GM21737 (cell line): ENCODE data around the gene LRCH3.
A peak's percentile ranks its signal among the peaks of the same experiment; 100 is the strongest.

Experiments used
- ATAC-seq: cut with Tn5 transposase; IDR thresholded peaks from one replicate; pipeline ENCODE4 v1.9.1; 2021; ENCODE audit warnings: mild to moderate bottlenecking, moderate library complexity; ENCODE audit not compliant: unreplicated experiment

The LRCH3 gene

GRCh38 chr3:197833930-197834715 lies 43.1 kb downstream of the LRCH3 start:
- ATAC-seq, result no peak

- no peak for ATAC-seq
These were observed 44.5 kb downstream of the LRCH3 start for GRCh38 chr3:197835509-197835908.

- ATAC-seq, result no peak
These were observed 45.2 kb downstream of the LRCH3 start for GRCh38 chr3:197836244-197836643.

GRCh38 chr3:197837282-197837681 lies 46.2 kb downstream of the LRCH3 start:
- no peak for ATAC-seq

- no peak for ATAC-seq
These were observed 50.7 kb downstream of the LRCH3 start for GRCh38 chr3:197841789-197842188.

- no peak for ATAC-seq
These were observed 55.4 kb downstream of the LRCH3 start for GRCh38 chr3:197846491-197846890.

GRCh38 chr3:197847866-197848401 lies 56.9 kb downstream of the LRCH3 start:
- peak; percentile 78 for ATAC-seq

GRCh38 chr3:197854596-197855343 lies 63.7 kb downstream of the LRCH3 start:
- ATAC-seq, result no peak

- ATAC-seq, result no peak
These were observed 64.5 kb downstream of the LRCH3 start for GRCh38 chr3:197855571-197855970.

- no peak for ATAC-seq
These were observed 65.3 kb downstream of the LRCH3 start for GRCh38 chr3:197856199-197856816.

GRCh38 chr3:197858133-197858532 lies 67.1 kb downstream of the LRCH3 start:
- ATAC-seq, result no peak

- no peak for ATAC-seq
These were observed 67.5 kb downstream of the LRCH3 start for GRCh38 chr3:197858598-197858997.

GRCh38 chr3:197866035-197866434 lies 75.0 kb downstream of the LRCH3 start:
- ATAC-seq, result no peak

- no peak for ATAC-seq
These were observed 82.3 kb downstream of the LRCH3 start for GRCh38 chr3:197873329-197873728.

GRCh38 chr3:197874064-197874463 lies 83.0 kb downstream of the LRCH3 start:
- no peak for ATAC-seq

- no peak for ATAC-seq
These were observed 83.6 kb downstream of the LRCH3 start for GRCh38 chr3:197874653-197875052.

- no peak for ATAC-seq
These were observed 86.8 kb downstream of the LRCH3 start for GRCh38 chr3:197877902-197878301.

GRCh38 chr3:197878427-197878826 lies 87.4 kb downstream of the LRCH3 start:
- ATAC-seq, result no peak

- ATAC-seq, result no peak
These were observed 89.6 kb downstream of the LRCH3 start for GRCh38 chr3:197880491-197881269.

- ATAC-seq, result no peak
These were observed 90.4 kb downstream of the LRCH3 start for GRCh38 chr3:197881270-197881969.
